Measurements from ENCODE around the gene SP100. TPM values are rescaled to one million over a fixed set of nuclear protein-coding genes. Genes with fewer than 3 reads are reported as not detected.
"Not testable (repeated sequence)": the region's sequence is repeated elsewhere in the genome, so short reads cannot be mapped to it uniquely, and the experiment has no call there.

The SP100 gene
- total RNA-seq (2014; rRNA removed; shearing (Covaris generic)), result 45.0 and 63.1 TPM in 2 replicates

DNA sequence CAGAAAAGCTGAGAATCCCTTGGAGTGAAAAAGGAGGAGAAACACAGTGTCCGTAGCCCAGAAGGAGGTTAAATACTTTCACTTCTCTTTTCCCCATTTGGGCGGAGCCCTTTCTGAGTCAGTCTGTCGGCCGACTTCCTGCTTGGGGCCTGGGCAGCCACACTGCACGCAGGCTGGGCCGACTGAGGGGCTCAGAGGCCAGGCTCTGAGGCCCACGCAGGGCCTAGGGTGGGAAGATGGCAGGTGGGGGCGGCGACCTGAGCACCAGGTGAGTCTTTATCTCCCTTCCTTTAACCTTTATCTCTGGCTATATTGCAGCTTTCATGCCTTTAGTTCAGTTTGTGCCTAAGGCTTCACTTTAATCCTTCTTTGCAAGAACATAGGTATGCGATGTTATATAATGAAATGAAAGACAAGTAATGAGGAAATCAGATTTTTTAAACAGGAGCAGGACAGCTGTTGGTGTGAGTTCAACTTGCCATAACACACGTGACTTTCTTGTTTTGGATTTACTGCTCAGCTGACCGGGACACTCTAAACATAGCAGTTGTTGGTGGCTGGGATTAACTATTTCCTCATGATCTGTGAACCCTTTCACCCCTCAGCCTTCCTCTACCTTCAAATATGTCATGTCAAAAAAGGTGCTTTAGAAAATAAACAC lies at the start of gene SP100:
SP100 (plus strand) TSS at position 141 of the 661 bp plus-strand sequence; CDS start at position 237, 96 bp downstream.
- peak; percentile 83 for DNase-seq (ENCODE audit: low spot score)

DNA sequence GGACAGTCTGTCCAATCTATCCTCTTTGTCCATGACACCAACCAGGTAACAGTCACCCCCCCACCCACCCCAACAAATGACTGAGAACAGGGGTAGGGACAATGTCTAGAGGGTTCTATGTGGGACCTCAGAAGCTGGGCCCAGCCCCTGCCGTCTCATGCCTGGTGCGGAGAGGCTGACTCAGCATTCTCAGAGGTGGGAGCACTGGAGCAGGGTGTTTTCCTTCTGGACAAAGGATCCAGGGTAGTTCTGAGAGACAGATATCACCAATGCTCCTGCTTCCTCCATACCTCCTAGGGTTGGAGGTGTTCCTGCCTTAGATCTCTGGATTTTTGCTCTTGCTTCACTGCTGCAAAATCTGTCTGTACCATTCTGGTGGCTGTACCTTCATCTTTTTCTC lies 33.9 kb upstream of the SP100 start:
- no peak for DNase-seq (ENCODE audit: low spot score)

DNA sequence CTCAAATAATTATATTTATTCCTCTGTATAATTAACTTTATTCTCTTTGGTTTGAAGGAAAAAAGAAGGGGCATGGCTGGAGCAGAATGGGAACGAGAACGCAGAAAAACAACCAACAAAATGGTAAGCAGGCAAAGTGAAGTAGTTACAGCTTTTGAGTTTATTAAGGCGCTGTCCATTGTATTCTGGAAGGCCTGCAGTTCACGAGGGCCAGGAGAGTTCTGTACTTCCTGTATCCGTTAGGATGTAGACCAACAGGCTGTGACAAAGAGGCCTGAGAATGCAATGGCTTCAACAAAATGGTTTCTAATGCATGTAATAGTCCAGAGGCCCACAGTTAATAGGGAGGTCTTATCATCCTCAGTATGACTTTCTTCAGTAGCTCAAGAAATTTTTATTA lies 32.5 kb upstream of the SP100 start:
- DNase-seq (ENCODE audit: low spot score), result no peak

DNA sequence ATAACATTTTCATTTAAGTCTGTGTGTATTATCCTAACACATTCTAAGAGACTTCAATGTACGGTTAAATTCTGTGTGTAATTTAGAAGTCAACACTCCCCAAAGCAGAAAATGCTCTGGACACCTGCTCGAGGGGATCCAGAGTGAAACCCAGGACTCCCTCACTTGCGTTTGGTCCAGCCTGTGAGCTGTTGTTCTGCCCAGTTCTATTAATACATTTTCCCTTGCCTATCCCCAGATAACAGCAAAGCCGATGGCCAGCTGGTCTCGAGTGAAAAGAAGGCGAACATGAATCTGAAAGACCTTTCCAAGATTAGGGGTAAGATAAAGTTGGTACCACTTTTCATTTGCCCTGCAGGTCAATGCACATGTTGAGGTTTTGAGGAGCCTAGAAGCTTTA lies 31.0 kb upstream of the SP100 start:
- no peak for DNase-seq (ENCODE audit: low spot score)

DNA sequence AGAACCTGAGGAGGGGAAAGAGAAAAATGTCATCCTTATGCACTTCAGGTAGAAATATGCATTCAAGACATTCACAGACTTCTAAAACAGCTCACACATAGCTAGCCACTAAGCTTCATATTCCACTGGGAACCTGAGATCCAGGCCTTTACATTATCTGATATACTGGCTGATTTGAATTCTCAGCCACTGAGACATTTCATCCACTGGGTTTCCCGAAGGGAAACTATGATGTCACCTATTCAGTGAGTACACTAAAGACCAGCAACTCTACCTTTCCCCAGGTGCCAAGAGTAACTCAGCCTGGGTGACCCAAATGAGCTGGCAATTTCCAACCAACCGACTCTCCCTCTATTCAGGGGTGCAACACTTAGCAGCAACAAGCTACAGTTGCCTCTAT lies 21.7 kb upstream of the SP100 start:
- DNase-seq (ENCODE audit: low spot score), result no peak

DNA sequence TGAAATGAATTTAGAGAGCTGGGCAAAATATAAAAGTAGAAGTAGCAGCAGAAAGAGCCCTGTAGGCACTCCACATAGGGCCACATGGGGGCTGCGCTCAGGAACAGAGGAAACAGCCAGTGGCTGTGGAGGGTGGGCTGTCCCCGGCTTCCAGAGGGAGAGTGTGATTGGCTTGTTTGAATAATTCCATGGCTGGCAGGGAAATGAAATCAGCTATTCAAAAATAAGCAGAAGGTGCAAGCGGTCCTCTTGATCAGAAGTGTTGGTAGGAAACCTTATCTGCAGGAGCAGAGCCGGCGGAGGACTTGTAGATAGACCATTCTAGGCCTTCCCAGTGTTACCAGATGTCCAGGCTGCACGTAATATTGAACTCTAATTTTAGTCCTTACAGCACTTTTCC lies 17.3 kb upstream of the SP100 start:
- not testable (repeated sequence) for DNase-seq (ENCODE audit: low spot score)

DNA sequence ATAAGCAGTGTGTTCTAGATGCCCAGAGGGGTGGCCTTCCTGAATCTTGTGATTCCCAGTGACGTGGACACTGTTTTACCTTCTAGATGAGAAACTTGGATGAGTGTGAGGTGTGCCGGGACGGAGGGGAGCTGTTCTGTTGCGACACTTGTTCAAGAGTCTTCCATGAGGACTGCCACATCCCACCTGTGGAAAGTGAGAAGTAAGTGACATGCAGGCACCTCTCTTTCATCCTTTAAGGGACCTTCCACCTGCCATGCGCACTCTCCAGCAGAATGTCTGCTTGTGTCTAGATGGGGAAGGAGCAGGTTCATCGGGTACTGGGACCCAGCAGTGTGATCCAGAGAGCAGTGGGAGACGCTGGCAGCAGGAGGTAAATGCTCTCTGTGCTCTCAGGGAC lies 16.0 kb upstream of the SP100 start:
- DNase-seq (ENCODE audit: low spot score), result no peak

DNA sequence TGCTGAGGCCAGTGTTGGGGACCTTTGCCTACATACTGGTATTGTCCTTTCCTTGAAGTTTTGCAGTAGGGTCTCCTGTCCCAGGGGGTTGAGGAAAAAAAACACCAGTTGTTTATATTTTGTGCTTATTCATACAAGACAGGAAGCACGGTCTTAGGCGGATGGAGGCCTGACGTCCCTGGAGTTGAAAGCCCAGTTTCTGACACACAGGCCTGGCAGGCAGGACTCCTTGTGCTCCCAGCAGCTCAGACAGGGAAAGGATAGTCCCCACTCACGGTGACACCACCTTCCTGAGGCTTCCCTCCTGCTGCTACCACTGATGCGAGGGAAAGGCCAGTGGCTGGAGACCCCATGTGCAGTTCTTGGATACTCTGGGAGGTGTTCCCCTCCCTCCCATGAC lies 15.5 kb upstream of the SP100 start:
- DNase-seq (ENCODE audit: low spot score), result no peak

DNA sequence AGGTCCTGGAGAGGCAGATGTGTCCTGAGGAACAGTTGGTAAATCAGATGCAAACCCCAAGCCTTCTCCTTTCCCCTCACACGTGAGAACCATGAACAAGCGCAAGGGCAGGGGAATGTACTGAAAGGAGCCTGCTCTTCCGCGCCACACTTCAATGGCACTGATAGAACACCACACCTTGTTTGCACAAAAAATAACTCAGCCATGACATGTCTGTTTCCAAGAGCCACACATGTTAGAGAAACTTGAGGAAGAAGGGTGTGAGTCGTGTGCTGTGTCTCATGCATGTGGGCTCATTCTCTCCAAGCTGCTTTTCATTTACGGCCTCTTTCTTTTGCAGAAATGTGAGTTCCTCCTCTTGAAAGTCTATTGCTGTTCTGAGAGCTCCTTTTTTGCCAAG lies 15.0 kb upstream of the SP100 start:
- DNase-seq (ENCODE audit: low spot score), result not testable (repeated sequence)

DNA sequence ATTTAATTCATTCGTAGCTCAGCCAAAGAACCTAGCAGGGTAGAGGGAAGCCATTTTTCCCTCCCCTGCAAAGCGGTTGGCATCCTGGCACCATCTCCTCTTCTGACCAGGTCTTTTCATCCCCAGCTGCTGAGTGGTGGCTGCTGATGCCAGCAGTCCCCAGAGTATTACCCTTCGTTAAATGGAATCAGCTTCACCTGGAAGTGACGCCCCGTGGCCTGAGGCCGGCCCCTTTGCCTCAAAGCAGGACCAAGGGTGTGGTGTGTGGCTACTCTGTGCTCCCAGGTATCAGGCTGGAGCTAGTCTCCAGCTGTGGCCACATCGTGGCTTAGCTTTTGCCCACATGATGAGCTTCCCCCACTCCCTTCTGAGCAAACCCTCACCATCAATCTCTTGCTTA lies 12.3 kb upstream of the SP100 start:
- no peak for DNase-seq (ENCODE audit: low spot score)

DNA sequence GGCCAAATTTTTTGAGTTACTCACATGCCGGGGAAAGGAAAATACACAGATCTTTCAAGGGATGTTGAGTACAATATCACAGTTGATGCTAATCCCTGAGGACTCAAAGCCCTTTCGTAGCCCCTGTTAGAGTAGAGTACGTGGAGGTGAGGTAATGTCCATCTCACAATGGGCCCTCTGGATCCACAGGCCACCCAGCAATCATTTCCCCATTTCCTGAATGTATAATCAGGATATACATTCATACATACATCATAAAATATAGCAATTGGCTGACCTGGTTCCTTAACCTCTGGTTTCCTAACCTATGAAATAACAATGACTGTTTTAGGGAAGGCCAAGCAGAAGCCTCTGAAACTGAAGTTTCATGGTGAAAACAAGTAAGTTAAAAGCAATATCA lies 10.2 kb upstream of the SP100 start:
- no peak for DNase-seq (ENCODE audit: low spot score)

DNA sequence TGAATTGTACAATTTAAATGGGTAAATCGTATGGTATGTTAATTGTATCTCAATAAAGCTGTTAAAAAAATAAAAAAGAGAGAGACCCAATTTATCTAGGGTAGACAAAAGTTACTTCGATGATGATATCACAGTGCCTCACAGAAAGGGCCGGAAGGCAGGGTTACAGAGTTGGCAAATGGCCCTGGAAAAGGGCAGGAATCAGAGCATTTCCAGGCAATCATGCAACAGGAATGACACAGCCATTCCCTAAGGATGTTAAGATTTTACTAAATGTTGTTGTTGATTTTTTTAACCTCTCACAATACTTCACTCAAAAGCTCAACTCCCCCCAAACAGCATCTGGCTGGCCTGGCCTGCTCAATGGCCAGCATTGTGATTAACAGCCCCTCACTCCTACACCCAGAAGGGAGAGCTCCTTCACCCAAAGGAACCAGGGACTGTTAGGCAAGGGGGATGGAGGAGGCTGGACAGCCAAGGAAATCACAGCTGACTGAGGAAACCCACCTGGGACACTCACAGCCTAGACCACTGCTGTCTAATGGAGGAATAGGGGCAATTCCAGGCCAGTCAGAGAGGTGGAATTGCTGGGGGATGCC lies 7.7 kb upstream of the SP100 start:
- peak; percentile 75 for DNase-seq (ENCODE audit: low spot score)

DNA sequence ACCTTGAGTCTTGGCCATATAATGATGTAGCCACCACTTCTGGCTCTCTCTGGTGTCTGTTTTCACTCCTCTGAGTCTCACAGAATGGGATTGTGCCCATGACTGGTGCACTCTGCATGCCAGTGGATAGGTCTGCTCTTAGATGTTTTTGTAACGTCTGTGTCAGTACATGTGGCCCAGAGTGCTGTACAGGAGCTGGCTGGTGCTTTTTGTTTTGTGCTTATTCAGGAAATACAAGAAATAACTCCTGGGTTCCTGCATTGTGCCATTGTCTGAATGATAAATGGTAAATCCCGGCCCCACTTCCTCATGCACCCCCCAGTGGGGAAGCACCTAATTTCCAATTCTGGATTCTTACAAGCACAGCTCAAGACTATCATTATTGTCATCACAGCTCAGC lies 6.7 kb upstream of the SP100 start:
- DNase-seq (ENCODE audit: low spot score), result not testable (repeated sequence)

DNA sequence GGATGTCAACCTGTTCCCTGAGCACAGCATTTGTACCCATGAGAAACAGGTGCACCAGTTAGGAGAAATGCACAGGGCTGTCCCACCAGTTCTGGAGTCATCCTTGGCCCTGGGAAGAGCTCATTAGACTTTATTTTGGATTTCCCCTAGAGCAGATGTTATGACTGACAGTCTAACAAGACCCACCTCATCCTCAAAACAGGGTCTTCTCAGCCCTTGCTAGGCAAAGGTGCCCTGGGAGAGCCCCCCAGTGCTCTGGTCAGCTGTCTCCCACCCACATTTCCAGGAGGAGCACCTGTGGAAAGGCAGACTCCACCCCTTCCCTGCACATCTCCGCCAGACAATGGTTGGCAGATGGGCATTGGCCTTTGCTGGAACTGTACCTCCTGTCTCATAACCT lies 5.7 kb upstream of the SP100 start:
- no peak for DNase-seq (ENCODE audit: low spot score)

DNA sequence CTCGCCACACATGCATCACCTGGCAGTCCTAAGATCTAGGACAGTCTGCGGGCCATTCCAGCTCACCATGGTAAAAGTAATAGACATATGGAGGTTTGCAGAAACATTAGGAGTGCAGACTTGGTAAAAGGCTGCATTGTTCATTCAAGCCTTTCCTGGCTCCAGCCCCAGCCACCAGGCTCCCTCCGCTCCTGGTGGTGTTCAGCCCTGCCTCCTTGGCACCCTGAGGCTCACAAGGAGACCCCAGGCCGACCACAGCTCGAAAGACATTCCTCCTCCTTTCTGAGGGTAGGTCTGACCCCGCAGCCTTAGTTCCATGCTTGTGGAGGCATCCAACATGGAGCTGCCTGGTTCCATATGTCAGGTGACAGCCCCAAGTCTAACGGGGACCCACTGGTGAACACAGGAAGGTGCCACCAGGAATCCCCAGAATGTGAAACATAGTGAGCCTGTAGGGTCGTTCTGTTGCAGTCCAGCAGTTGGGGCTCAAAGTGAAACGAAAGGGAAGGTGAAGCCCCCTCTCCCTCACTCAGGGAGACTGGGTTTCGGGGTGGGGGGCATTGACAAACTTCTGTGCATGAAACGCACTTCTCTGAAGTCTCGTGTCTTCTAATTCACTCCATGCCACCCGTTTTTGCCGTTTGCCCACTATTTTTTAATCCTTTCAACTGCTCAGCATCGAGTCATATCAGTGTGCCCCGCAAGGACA lies 5.0 kb upstream of the SP100 start:
- DNase-seq (ENCODE audit: low spot score), result no peak

DNA sequence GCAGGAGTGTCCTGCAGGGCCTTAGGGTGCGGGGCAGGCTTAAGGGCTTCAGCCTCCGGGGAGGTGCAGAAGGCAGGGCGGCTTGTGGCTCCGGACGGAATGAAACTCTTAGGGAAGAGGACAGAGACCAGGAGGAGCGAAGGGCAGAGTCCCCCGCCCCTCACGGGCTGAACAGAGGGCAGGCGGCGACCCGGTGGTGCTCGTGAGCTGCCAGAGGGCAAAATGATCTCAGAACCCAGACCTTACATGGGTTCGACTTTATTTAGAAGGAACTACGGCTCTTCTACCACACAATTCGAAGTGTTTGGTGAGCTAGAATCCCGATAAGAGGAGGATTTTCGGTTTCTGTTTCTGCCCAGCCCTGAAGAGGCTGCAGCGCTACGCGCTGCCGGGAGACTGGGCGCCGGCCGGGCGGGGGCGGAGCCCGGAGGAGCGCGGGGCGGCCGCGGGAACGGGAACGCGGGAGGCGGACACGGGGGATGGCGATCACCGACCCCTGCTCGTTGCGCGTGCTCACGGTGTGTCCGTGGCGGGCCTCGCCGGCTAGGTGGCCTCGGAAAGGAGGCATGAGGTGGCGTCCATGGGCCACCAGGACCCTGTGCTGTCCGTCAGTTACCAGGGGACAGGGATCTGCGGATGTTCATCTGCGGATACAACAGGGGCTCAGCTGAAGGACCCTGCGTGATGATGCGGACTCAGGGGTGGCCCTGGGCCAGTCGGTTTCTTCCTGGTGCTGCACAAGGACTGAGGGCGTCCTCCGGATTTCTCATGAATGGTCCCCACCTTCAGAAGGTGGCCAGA lies 4.2 kb upstream of the SP100 start:
- DNase-seq (ENCODE audit: low spot score), result peak; percentile 30

DNA sequence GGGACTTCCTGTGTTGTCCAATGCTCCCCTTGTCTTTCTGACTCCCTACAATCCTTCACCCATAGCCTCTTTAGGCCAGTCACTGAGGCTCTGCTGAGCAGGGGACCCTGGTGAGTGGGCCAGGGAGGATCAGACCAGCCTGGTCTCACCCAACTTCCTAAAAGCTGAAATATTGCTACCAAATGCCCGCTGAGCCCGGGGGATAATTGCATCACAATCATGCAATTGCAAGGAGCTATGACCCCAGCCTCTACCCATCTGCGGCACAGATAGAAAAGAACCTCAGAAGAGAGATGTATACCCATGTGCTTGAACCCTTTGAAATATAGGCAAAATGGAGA lies 3.7 kb upstream of the SP100 start:
- no peak for DNase-seq (ENCODE audit: low spot score)

DNA sequence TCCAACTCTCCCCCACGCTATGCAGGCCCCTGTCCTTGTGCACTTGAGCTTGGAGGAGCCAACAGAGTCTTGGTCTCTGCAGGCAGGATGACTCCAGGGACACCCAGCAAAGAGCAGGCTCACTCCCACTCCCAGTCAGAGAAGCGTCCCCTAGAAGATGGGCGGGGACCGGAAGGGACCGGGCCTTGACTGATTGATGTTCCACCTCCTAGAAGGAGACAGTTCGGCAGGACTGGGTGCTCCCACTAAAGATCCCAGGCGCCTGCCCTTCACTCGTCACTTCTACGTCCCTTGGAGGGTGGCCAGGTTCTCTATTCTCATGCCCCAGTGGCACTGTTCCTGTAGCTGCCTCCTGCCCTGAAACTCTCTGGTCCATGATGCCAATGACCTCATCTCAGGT lies 3.2 kb upstream of the SP100 start:
- no peak for DNase-seq (ENCODE audit: low spot score)

DNA sequence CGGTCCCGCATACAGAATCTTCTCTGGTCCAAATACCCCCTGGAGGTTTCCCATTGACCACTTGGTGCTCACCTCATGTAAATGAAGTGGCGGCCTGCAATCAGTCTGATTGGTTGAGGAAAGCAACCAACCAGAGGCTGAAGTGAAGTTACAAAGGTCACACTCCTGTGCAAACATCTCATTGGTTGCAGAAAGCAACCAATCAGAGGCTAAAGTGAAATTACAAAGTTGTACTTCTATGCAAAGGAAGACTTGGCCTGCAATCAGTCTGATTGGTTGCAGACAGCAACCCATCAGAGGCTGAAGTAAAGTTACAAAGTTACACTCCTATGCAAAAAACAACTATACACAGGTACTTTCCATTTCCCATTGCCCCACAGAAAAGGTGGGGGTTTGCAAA lies 2.5 kb upstream of the SP100 start:
- DNase-seq (ENCODE audit: low spot score), result no peak

DNA sequence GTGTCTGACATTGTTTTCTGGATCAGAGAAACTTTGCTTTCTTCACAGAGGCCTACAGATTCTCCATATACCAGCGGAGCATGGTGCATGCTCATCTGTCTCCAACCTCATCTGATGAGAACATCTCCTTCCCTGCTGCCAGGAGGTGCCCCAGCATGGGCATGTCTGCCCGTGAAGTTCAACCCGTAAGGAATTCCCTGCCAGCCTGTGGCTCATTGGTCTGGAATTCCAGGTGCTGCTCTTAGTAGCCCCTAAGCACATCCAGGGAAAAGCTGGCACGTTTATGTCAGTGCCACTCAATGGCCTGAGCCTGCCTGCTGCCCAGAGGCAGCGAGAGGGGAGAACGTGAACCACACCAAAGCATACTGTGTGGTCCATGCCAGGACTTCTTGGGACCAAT lies 1.7 kb upstream of the SP100 start:
- DNase-seq (ENCODE audit: low spot score), result no peak

DNA sequence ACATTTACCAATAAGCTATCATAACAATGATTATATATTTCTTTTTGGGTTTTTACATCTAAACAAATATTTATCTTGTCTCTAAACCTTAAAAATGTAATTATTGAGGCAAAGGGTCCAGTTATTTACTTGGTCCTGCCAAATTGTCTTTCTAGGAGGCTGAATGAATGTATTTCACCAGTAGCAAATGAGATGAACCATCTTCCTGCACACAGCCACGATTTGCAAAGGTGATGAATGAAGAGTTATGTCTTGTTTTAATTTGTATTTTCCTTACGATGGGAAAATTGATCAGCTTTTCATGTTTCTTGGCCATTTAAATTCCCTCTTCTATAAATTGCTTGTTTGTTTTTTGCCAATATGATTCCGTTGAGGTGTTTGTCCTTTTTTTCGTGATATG lies 1.4 kb downstream of the SP100 start:
- DNase-seq (ENCODE audit: low spot score), result no peak

DNA sequence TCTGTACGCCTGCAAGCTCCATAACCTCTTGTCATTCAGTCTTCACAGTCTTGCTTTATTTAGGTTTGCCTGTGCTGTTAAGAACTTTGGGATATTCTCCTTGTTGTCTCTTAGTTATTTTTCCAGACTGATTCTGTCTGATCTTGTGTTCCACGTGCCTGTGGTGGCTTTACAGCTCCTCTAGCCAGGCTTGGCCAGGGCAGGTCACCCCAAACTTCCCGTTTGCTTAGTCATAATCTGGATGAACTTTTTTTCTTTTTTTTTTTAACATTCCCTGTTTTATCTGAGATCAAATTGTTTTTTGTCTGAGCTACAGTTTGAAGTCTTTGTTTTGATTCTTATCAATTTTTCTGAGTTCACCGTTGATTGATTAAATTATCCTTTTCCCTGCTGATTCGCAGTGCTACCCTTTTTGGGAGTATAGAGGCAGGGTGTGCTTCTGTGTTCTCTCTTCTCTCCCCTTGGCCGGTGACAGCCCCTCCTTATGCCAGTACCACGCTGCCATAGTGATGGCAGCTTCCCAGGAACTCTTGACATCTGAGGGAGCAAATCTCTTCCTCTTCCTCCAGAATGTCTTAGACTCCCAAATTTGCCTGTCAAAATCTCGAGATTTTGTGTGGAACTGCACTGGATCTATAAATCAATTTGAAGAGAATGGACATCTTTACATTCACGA lies 2.5 kb downstream of the SP100 start:
- DNase-seq (ENCODE audit: low spot score), result peak; percentile 45
